Measurements from ENCODE around the gene CARMIL1. TPM values are rescaled to one million over a fixed set of nuclear protein-coding genes. Genes with fewer than 3 reads are reported as not detected.

CARMIL1 gene
- polyA plus RNA-seq, 1 of the 3 experiments (the other 2 are of a cell fraction): 1.7 TPM

DNA sequence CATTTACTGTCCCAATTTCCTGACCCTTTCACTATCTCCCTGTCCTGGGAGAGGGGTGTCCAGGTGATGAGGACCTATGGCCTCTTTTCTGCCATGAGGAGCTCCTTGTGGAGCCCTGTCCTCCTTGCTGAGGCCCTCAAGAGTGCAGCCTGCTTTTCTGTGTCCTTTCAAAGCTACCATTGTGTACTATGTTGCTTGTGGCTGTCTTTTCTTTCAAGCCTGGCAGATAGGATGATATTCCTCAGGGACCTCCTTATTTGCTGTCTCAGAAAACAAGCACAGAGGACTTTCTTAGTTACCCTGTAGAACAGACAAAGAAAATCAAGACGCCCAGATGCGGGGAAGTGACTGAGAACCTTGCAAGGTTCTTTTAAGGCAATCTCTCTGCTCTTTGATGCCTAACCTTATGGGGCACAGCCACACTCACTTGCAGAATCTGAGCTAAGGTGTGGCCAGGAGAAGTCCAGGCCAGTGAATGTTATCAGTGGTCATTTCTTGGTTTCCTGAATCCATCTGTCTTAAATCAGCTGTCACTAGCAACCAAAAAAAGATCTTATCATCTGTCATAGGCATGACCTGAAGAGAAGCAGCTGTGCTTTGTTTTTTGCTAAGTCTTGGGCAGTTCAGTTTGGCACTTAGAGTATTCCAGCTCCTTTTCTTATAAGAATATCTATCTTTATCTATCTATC is 17.2 kb downstream of the CARMIL1 start:
- no peak for DNase-seq
- no peak overlapping the region for H2AFZ ChIP-seq (ENCODE audit: low read depth)
- H3K27me3 ChIP-seq (ENCODE audit: insufficient read depth): no peaks in the 10 kb centered on the region
- no peaks in the 10 kb centered on the region for H3F3A ChIP-seq (replicated peaks; ENCODE audit: insufficient read depth)
- H3K9me3 ChIP-seq: no peaks in the 10 kb centered on the region
- ChIA-PET CTCF (interaction anchor here (0.7 to 2.6 kb wide), 5 partner anchors 9 to 194 kb away, joined by 3 to 12 read pairs (median 4); partner anchors contain the start of gene CARMIL1), POLR2A (interaction anchor here (0.6 kb wide), 1 partner anchor 249 kb away, joined by 4 read pairs; no protein-coding TSS in a partner anchor)
- H3K27ac ChIP-seq (ENCODE audit: low read depth in 2 of 2, low read length in 1 of 2): no peak overlapping the region
- H3K4me3 ChIP-seq (ENCODE audit: low read depth in 2 of 2, low read length in 1 of 2): no peak overlapping the region
- H3K4me2 ChIP-seq: peak overlapping the region; percentile 17; the same call in 1 of the 2 replicates
- no peak for TF ChIP-seq FOXJ3 (CRISPR knock-in tag; IDR thresholded peaks at IDR 0.05)
- TF ChIP-seq CHD2 (IDR thresholded peaks at IDR 0.05; ENCODE audit: low read length, partially characterized antibody): no peak
- no peak for TF ChIP-seq SIN3A (IDR thresholded peaks at IDR 0.05; ENCODE audit: borderline replicate concordance, low read depth, low read length)
- TF ChIP-seq, protein P1, sequence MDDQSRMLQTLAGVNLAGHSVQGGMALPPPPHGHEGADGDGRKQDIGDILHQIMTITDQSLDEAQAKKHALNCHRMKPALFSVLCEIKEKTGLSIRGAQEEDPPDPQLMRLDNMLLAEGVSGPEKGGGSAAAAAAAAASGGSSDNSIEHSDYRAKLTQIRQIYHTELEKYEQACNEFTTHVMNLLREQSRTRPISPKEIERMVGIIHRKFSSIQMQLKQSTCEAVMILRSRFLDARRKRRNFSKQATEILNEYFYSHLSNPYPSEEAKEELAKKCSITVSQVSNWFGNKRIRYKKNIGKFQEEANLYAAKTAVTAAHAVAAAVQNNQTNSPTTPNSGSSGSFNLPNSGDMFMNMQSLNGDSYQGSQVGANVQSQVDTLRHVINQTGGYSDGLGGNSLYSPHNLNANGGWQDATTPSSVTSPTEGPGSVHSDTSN (IDR thresholded peaks at IDR 0.05): peak; percentile 84
- peak; percentile 39 for TF ChIP-seq JUND (IDR thresholded peaks at IDR 0.05)
- no peak for TF ChIP-seq REST (IDR thresholded peaks at IDR 0.05; ENCODE audit: low read depth, low read length)
- peak; percentile 35; the same call in 1 of the 2 replicates for TF ChIP-seq POLR2AphosphoS5 (IDR thresholded peaks at IDR 0.05; ENCODE audit: low read depth, low read length)
- peak; percentile 45; the same call in 1 of the 2 replicates for TF ChIP-seq GATA2 (CRISPR knock-in tag; IDR thresholded peaks at IDR 0.05)
- no peak for TF ChIP-seq EP300 (IDR thresholded peaks at IDR 0.05; ENCODE audit: borderline replicate concordance in 1 of 2, low read depth in 1 of 2, low read length in 1 of 2)
- peak; percentile 89 for TF ChIP-seq TCF12 (IDR thresholded peaks at IDR 0.05)
- H3K36me3 ChIP-seq (replicated peaks in 1 of 2; ENCODE audit: control insufficient read depth in 1 of 2, insufficient read depth in 2 of 2, low read length in 1 of 2): no peaks in the 10 kb centered on the region
- H3K9ac ChIP-seq: no peak overlapping the region
- H3K9me2 ChIP-seq: no peaks in the 10 kb centered on the region
- H3K4me1 ChIP-seq (ENCODE audit: control insufficient read depth in 1 of 2, insufficient read depth in 2 of 2, low read depth in 1 of 2, low read length in 1 of 2): peaks cover 0 to 7% of the 10 kb centered on the region in 2 experiments; a peak in 1 of 4 replicates
- H3K79me2 ChIP-seq (ENCODE audit: insufficient read depth): no peaks in the 10 kb centered on the region
- WGBS (ENCODE audit: low lambda C conversion rate): 91% methylated on average over 2 of the region's 2 CpGs
- H4K20me1 ChIP-seq (ENCODE audit: insufficient read depth): no peaks in the 10 kb centered on the region

DNA sequence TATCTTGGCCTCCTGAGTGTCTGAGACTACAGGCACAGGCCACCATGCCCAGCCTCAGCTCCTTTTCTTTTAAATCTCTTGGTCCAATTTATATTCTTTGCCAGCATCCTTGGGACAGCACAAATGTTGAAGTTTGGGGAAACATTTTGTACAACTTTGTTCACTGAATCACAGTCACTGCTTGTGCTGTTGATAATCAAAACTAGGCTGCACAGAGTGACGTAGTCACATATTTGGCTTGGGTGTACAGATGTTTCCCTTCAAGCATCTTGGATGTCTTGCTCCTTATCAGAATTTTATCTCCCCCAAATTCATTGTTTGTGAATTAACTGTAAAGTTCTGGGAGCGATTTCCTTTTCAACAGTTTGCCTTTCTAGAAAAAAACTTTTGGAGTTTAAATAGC is 17.9 kb downstream of the CARMIL1 start:
- no peak for DNase-seq
- Histone ChIP-seq H3K4me2 (no peak overlapping the region), H4K20me1 (ENCODE audit: insufficient read depth) (no peaks in the 10 kb centered on the region), H3K27ac (ENCODE audit: low read depth in 2 of 2, low read length in 1 of 2) (no peak overlapping the region), H2AFZ (ENCODE audit: low read depth) (no peak overlapping the region), H3K4me1 (ENCODE audit: control insufficient read depth in 1 of 2, insufficient read depth in 2 of 2, low read depth in 1 of 2, low read length in 1 of 2) (peaks cover 0 to 7% of the 10 kb centered on the region in 2 experiments; a peak in 1 of 4 replicates), H3K36me3 (replicated peaks in 1 of 2; ENCODE audit: control insufficient read depth in 1 of 2, insufficient read depth in 2 of 2, low read length in 1 of 2) (no peaks in the 10 kb centered on the region), H3K4me3 (ENCODE audit: low read depth in 2 of 2, low read length in 1 of 2) (no peak overlapping the region), H3K9me2 (no peaks in the 10 kb centered on the region), H3K9me3 (no peaks in the 10 kb centered on the region), H3F3A (replicated peaks; ENCODE audit: insufficient read depth) (peaks cover 2% of the 10 kb centered on the region), H3K27me3 (ENCODE audit: insufficient read depth) (no peaks in the 10 kb centered on the region), H3K9ac (no peak overlapping the region), H3K79me2 (ENCODE audit: insufficient read depth) (no peaks in the 10 kb centered on the region)
- CTCF ChIA-PET: interaction anchor here (1.6 to 2.6 kb wide), 2 partner anchors 18 to 74 kb away, joined by 6 to 12 read pairs; partner anchors contain the start of gene CARMIL1
- POLR2A ChIA-PET: interaction anchor here (0.6 kb wide), 1 partner anchor 249 kb away, joined by 4 read pairs; no protein-coding TSS in a partner anchor
- TF ChIP-seq FOXJ3 (CRISPR knock-in tag; IDR thresholded peaks at IDR 0.05) (no peak), TCF12 (IDR thresholded peaks at IDR 0.05) (0 out of 2 replicates have a peak, but pooled peaks have one; percentile 33), JUND (IDR thresholded peaks at IDR 0.05) (0 out of 2 replicates have a peak, but pooled peaks have one; percentile 10)
- 63% methylated on average over 2 of the region's 2 CpGs for WGBS (ENCODE audit: low lambda C conversion rate)
